HepG2 (cell line): ENCODE data around the gene KSR1. TPM values are rescaled to one million over a fixed set of nuclear protein-coding genes. Genes with fewer than 3 reads are reported as not detected.
A peak's percentile ranks its signal among the peaks of the same experiment; 100 is the strongest.

Source experiments
- EP300 ChIP-seq, 3 experiments: sonication (generic) in 1 of 3; formaldehyde crosslinking in 1 of 3; IDR thresholded peaks; 2 replicates each; pipeline versions ENCODE4 v1.5.1 to v1.6.1; 2011 to 2020; ENCODE audit warnings: low read depth in 2 of 3, low read length in 2 of 3, borderline replicate concordance in 1 of 3, improper control_type of control experiment in 1 of 3, mild to moderate bottlenecking in 1 of 3, missing genetic modification reagents in 1 of 3, moderate library complexity in 1 of 3
- GABPB1 ChIP-seq: IDR thresholded peaks from 2 replicates; pipeline ENCODE4 v1.6.1; 2016; ENCODE audit warnings: mild to moderate bottlenecking, missing genetic modification reagents, moderate library complexity, missing compliant biosample characterization
- GATA4 ChIP-seq: sonication (generic); IDR thresholded peaks from 2 replicates; pipeline ENCODE4 v1.6.1; 2016; ENCODE audit warnings: antibody characterized with exemption, low read depth, borderline replicate concordance
- ISL2 ChIP-seq: sonication (generic); formaldehyde crosslinking; IDR thresholded peaks from 2 replicates; pipeline ENCODE4 v1.5.0; 2020; ENCODE audit warnings: missing genetic modification reagents
- MTF2 ChIP-seq: sonication (generic); formaldehyde crosslinking; IDR thresholded peaks from 2 replicates; pipeline ENCODE4 v1.5.0; 2020; ENCODE audit warnings: missing genetic modification reagents, borderline replicate concordance
- NBN ChIP-seq: fragments of 450-650 bp; conservative IDR thresholded peaks from 2 replicates; pipeline ENCODE4 v1.6.1; 2017
- SIX1 ChIP-seq: sonication (generic); formaldehyde crosslinking; IDR thresholded peaks from 2 replicates; pipeline ENCODE4 v1.4.0; 2020; ENCODE audit warnings: missing genetic modification reagents, borderline replicate concordance
- ZKSCAN8 ChIP-seq: IDR thresholded peaks from 2 replicates; pipeline ENCODE4 v1.6.1; 2016; ENCODE audit warnings: borderline replicate concordance, missing genetic modification reagents, missing compliant biosample characterization
- ZNF207 ChIP-seq: fragments of 450-650 bp; IDR thresholded peaks from 2 replicates; pipeline ENCODE4 v1.6.1; 2016; ENCODE audit warnings: antibody characterized with exemption, borderline replicate concordance
- ZNF557 ChIP-seq: sonication (generic); formaldehyde crosslinking; IDR thresholded peaks from 2 replicates; pipeline ENCODE4 v1.4.0; 2020; ENCODE audit warnings: missing genetic modification reagents
- ZNF660 ChIP-seq: sonication (generic); formaldehyde crosslinking; IDR thresholded peaks from 2 replicates; pipeline ENCODE4 v1.5.1; 2020; ENCODE audit warnings: mild to moderate bottlenecking, low read depth, missing genetic modification reagents, borderline replicate concordance
- ZNF678 ChIP-seq: sonication (generic); formaldehyde crosslinking; IDR thresholded peaks from 2 replicates; pipeline ENCODE4 v1.4.0; 2020; ENCODE audit warnings: mild to moderate bottlenecking, missing genetic modification reagents
- polyA plus RNA-seq, 8 experiments: library from polyadenylated mRNA; depleted of rRNA in 3 of 8; stranded (reverse) in 7 of 8; unstranded in 1 of 8; fragments of >200 nt; fragmentation: Illumina TruSeq in 4 of 8; extraction: Trizol in 4 of 8; gene quantifications; 2 replicates each; pipeline versions ENCODE4 v1.2.1 to v1.2.3, GENCODE V29; 2011 to 2016; ENCODE audit warnings: low read depth in 4 of 8, missing spikeins in 1 of 8, mixed read lengths in 1 of 8; ENCODE audit not compliant: insufficient read depth in 1 of 8
- total RNA-seq, 5 experiments: library from RNA; depleted of rRNA; stranded (reverse); fragments of >200 nt; fragmentation: Illumina TruSeq; extraction: Trizol; gene quantifications; 2 replicates each; pipeline ENCODE4 v1.2.3, GENCODE V29; 2016; ENCODE audit warnings: low read depth in 1 of 5
- TF ChIP-seq, protein P1 (sequence below): sonication (generic); formaldehyde crosslinking; IDR thresholded peaks from 2 replicates; pipeline ENCODE4 v1.8.1; 2023; ENCODE audit warnings: mild to moderate bottlenecking, missing genetic modification reagents, borderline replicate concordance
- TF ChIP-seq, protein P2 (sequence below): IDR thresholded peaks from 2 replicates; pipeline ENCODE4 v1.6.1; 2016; ENCODE audit warnings: control low read depth
- TF ChIP-seq, protein P3 (sequence below): sonication (generic); formaldehyde crosslinking; IDR thresholded peaks from 2 replicates; pipeline ENCODE4 v1.8.1; 2023; ENCODE audit warnings: mild to moderate bottlenecking, missing genetic modification reagents
- TF ChIP-seq, protein P4 (sequence below): sonication (generic); formaldehyde crosslinking; IDR thresholded peaks from 2 replicates; pipeline ENCODE4 v1.8.1; 2023; ENCODE audit warnings: mild to moderate bottlenecking, missing genetic modification reagents
- TF ChIP-seq, protein P5 (sequence below): sonication (generic); formaldehyde crosslinking; IDR thresholded peaks from 2 replicates; pipeline ENCODE4 v1.5.0; 2020; ENCODE audit warnings: mild to moderate bottlenecking, missing genetic modification reagents, borderline replicate concordance

KSR1 gene
- total and polyA plus RNA-seq, 2 of the 13 experiments (the other 11 are each of a cell fraction or from before 2014, with no cell fraction given): 10.1 to 16.6 TPM

DNA sequence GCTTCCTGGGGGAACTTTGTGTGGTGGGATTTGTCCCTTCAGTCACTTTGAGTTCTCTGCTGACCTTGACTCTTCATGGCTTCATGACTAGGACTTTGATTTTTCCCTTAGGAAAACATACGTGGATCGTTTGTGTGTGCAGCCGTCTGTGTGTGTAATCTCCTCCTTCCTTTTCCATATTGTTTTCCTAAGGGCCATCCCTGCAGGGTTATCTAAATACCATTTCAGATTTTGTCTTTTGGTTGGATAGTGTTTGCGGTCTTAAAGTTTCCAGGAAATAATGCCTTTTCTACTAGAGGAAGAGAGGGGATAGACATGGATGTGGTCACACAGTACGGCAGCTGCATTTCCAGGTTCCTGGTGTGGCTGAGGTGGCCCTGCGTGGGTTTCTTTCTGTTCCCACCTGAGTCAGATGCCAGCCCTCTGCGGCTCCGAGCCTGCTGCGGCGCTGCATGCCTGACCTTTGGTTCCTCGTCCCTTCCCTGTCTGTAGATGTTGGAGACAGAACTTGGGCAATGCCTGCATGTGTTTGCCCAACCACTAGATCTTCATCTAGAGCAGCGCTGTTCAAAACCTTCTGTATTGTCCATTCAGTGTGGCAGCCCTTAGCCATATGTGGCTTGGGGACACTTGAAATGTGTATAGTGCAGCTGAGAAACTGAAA lies 102.7 kb downstream of the KSR1 start (continued):
- TF ChIP-seq, protein P1, sequence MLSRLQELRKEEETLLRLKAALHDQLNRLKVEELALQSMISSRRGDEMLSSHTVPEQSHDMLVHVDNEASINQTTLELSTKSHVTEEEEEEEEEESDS (CRISPR knock-in tag): no peak
- TF ChIP-seq ZNF207 (no peak), SIX1 (no peak), ZNF557 (CRISPR knock-in tag) (no peak), EP300 (IDR thresholded peaks at IDR 0.05; ENCODE audit: low read depth in 2 of 2, low read length in 2 of 2) (peak; percentile 68 to 91; a peak in 3 of 4 replicates), EP300 (CRISPR knock-in tag; IDR thresholded peaks at IDR 0.05; ENCODE audit: borderline replicate concordance) (peak; percentile 17; the same call in 1 of the 2 replicates), ZKSCAN8 (CRISPR knock-in tag) (no peak; the same call in 1 of the 2 replicates), ZNF660 (CRISPR knock-in tag) (no peak), ZNF678 (CRISPR knock-in tag) (no peak), MTF2 (CRISPR knock-in tag) (no peak), GATA4 (no peak), NBN (no peak), GABPB1 (CRISPR knock-in tag) (no peak), ISL2 (CRISPR knock-in tag) (no peak)
- TF ChIP-seq, protein P2, sequence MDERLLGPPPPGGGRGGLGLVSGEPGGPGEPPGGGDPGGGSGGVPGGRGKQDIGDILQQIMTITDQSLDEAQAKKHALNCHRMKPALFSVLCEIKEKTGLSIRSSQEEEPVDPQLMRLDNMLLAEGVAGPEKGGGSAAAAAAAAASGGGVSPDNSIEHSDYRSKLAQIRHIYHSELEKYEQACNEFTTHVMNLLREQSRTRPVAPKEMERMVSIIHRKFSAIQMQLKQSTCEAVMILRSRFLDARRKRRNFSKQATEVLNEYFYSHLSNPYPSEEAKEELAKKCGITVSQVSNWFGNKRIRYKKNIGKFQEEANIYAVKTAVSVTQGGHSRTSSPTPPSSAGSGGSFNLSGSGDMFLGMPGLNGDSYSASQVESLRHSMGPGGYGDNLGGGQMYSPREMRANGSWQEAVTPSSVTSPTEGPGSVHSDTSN (CRISPR knock-in tag): no peak
- TF ChIP-seq, protein P3, sequence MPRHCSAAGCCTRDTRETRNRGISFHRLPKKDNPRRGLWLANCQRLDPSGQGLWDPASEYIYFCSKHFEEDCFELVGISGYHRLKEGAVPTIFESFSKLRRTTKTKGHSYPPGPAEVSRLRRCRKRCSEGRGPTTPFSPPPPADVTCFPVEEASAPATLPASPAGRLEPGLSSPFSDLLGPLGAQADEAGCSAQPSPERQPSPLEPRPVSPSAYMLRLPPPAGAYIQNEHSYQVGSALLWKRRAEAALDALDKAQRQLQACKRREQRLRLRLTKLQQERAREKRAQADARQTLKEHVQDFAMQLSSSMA: no peak
- TF ChIP-seq, protein P4, sequence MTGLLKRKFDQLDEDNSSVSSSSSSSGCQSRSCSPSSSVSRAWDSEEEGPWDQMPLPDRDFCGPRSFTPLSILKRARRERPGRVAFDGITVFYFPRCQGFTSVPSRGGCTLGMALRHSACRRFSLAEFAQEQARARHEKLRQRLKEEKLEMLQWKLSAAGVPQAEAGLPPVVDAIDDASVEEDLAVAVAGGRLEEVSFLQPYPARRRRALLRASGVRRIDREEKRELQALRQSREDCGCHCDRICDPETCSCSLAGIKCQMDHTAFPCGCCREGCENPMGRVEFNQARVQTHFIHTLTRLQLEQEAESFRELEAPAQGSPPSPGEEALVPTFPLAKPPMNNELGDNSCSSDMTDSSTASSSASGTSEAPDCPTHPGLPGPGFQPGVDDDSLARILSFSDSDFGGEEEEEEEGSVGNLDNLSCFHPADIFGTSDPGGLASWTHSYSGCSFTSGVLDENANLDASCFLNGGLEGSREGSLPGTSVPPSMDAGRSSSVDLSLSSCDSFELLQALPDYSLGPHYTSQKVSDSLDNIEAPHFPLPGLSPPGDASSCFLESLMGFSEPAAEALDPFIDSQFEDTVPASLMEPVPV (CRISPR knock-in tag): no peak
- TF ChIP-seq, protein P5, sequence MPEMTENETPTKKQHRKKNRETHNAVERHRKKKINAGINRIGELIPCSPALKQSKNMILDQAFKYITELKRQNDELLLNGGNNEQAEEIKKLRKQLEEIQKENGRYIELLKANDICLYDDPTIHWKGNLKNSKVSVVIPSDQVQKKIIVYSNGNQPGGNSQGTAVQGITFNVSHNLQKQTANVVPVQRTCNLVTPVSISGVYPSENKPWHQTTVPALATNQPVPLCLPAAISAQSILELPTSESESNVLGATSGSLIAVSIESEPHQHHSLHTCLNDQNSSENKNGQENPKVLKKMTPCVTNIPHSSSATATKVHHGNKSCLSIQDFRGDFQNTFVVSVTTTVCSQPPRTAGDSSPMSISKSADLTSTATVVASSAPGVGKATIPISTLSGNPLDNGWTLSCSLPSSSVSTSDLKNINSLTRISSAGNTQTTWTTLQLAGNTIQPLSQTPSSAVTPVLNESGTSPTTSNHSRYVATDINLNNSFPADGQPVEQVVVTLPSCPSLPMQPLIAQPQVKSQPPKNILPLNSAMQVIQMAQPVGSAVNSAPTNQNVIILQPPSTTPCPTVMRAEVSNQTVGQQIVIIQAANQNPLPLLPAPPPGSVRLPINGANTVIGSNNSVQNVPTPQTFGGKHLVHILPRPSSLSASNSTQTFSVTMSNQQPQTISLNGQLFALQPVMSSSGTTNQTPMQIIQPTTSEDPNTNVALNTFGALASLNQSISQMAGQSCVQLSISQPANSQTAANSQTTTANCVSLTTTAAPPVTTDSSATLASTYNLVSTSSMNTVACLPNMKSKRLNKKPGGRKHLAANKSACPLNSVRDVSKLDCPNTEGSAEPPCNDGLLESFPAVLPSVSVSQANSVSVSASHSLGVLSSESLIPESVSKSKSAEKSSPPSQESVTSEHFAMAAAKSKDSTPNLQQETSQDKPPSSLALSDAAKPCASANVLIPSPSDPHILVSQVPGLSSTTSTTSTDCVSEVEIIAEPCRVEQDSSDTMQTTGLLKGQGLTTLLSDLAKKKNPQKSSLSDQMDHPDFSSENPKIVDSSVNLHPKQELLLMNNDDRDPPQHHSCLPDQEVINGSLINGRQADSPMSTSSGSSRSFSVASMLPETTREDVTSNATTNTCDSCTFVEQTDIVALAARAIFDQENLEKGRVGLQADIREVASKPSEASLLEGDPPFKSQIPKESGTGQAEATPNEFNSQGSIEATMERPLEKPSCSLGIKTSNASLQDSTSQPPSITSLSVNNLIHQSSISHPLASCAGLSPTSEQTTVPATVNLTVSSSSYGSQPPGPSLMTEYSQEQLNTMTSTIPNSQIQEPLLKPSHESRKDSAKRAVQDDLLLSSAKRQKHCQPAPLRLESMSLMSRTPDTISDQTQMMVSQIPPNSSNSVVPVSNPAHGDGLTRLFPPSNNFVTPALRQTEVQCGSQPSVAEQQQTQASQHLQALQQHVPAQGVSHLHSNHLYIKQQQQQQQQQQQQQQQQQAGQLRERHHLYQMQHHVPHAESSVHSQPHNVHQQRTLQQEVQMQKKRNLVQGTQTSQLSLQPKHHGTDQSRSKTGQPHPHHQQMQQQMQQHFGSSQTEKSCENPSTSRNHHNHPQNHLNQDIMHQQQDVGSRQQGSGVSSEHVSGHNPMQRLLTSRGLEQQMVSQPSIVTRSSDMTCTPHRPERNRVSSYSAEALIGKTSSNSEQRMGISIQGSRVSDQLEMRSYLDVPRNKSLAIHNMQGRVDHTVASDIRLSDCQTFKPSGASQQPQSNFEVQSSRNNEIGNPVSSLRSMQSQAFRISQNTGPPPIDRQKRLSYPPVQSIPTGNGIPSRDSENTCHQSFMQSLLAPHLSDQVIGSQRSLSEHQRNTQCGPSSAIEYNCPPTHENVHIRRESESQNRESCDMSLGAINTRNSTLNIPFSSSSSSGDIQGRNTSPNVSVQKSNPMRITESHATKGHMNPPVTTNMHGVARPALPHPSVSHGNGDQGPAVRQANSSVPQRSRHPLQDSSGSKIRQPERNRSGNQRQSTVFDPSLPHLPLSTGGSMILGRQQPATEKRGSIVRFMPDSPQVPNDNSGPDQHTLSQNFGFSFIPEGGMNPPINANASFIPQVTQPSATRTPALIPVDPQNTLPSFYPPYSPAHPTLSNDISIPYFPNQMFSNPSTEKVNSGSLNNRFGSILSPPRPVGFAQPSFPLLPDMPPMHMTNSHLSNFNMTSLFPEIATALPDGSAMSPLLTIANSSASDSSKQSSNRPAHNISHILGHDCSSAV: no peak
